ENCODE data around the gene ZNF609. TPM values are rescaled to one million over a fixed set of nuclear protein-coding genes. Genes with fewer than 3 reads are reported as not detected.

Gene ZNF609
- total and polyA plus RNA-seq, 2 of the 13 experiments (the other 11 are each of a cell fraction or from before 2014, with no cell fraction given) = 8.9 to 9.9 TPM

DNA sequence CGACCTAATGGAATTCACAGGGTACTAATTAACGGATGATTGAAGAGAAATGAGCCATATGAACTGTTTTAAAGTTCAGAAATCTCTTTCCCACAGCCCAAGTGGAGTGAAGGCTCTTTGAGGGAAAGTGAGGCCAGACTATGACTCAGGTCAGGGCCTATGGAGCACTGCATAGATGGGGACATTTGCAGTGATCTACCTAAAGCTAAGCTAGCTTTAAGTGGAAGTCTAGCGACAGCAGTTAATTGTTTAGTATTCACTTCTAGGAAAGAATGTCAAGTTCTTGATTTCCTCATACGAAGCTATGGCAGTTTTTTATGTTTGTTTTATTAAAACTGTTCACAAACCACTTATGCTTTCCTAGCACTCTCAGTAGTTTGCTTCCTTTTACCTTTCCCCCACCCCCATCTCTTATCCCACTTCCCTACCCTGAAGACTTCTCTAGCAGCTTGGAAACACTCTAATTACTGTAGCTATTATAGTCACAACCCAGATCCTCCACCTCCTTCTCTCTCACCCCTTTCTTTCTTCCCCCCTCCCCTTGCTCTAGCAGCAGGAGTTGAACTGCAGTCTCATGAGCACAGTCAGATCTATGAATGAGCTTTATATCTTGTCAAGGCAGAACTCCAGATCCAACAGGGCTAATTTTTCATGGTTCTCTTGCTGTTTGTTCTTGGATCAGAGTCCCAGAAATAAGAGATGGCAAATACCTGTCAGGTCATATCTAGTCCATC lies 6.2 kb downstream of the ZNF609 start (continued):
- TF ChIP-seq STAT6 (CRISPR knock-in tag; IDR thresholded peaks at IDR 0.05; ENCODE audit: borderline replicate concordance) = no peak
- TF ChIP-seq, protein P1, sequence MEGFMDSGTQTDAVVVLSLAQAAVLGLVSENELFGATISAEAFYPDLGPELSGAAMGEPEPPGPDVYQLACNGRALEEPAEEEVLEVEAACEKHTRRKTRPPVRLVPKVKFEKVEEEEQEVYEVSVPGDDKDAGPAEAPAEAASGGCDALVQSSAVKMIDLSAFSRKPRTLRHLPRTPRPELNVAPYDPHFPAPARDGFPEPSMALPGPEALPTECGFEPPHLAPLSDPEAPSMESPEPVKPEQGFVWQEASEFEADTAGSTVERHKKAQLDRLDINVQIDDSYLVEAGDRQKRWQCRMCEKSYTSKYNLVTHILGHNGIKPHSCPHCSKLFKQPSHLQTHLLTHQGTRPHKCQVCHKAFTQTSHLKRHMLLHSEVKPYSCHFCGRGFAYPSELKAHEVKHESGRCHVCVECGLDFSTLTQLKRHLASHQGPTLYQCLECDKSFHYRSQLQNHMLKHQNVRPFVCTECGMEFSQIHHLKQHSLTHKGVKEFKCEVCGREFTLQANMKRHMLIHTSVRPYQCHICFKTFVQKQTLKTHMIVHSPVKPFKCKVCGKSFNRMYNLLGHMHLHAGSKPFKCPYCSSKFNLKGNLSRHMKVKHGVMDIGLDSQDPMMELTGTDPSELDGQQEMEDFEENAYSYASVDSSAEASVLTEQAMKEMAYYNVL (CRISPR knock-in tag; IDR thresholded peaks at IDR 0.05; ENCODE audit: borderline replicate concordance) = no peak
- TF ChIP-seq E2F2 (CRISPR knock-in tag; IDR thresholded peaks at IDR 0.05; ENCODE audit: borderline replicate concordance) = no peak
- TF ChIP-seq, protein P2, sequence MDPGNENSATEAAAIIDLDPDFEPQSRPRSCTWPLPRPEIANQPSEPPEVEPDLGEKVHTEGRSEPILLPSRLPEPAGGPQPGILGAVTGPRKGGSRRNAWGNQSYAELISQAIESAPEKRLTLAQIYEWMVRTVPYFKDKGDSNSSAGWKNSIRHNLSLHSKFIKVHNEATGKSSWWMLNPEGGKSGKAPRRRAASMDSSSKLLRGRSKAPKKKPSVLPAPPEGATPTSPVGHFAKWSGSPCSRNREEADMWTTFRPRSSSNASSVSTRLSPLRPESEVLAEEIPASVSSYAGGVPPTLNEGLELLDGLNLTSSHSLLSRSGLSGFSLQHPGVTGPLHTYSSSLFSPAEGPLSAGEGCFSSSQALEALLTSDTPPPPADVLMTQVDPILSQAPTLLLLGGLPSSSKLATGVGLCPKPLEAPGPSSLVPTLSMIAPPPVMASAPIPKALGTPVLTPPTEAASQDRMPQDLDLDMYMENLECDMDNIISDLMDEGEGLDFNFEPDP (CRISPR knock-in tag; conservative IDR thresholded peaks at IDR 0.05) = no peak
- TF ChIP-seq NFKB2 (CRISPR knock-in tag; IDR thresholded peaks at IDR 0.05; ENCODE audit: borderline replicate concordance) = no peak
